B cell (primary cell): ENCODE data around the gene DHX35. TPM values are rescaled to one million over a fixed set of nuclear protein-coding genes. Genes with fewer than 3 reads are reported as not detected.

ENCODE experiments used
- ATAC-seq: fragments of 200-7000 bp; cut with Tn5 transposase; one replicate; pipeline ENCODE4 v1.10.0; 2021; ENCODE audit warnings: low read depth, mild to moderate bottlenecking, moderate number of reproducible peaks, moderate library complexity
- CTCF ChIA-PET: fragments of 350-600 bp; sonication (Branson Sonifier 250); formaldehyde crosslinking; loops from one replicate; lab custom pipeline; 2021; ENCODE audit warnings: antibody characterized with exemption, inconsistent platforms; lab: Charles Lee
- POLR2A ChIA-PET: fragments of 350-600 bp; sonication (Branson Sonifier 250); formaldehyde crosslinking; loops from one replicate; lab custom pipeline; 2021; ENCODE audit warnings: antibody characterized with exemption; lab: Charles Lee
- DNase-seq: peaks from one replicate; pipeline ENCODE4 v3.0.0; 2013
- H2AFZ ChIP-seq: 2 replicates; pipeline ENCODE4 v1.6.1; 2012; ENCODE audit warnings: mild to moderate bottlenecking, low read depth, low read length; ENCODE audit not compliant: insufficient read depth, poor library complexity, severe bottlenecking
- H3K27ac ChIP-seq, 2 donors: 1 replicate in 1 of 2; 2 replicates in 1 of 2; pipeline ENCODE4 v1.5.1; 2012 to 2013; ENCODE audit warnings: low read length in 2 of 2, mild to moderate bottlenecking in 2 of 2, moderate library complexity in 1 of 2
- H3K27me3 ChIP-seq, 4 experiments: fragments of 200-600 bp in 1 of 4; sonication (generic) in 1 of 4; replicated peaks in 1 of 4; 1 replicate in 2 of 4; 2 replicates in 2 of 4; pipeline versions ENCODE4 v1.6.1 to v1.7.0; 2013 to 2016; ENCODE audit warnings: low read length in 3 of 4, mild to moderate bottlenecking in 2 of 4, mixed read lengths in 1 of 4, moderate library complexity in 1 of 4; ENCODE audit not compliant: insufficient read depth in 4 of 4, control insufficient read depth in 3 of 4; ENCODE audit errors: control extremely low read depth in 1 of 4
- H3K36me3 ChIP-seq, 2 experiments: replicated peaks in 1 of 2; 1 replicate in 1 of 2; 2 replicates in 1 of 2; pipeline versions ENCODE4 v1.6.1 to v1.7.1; 2013; ENCODE audit warnings: low read length in 1 of 2; ENCODE audit not compliant: insufficient read depth in 2 of 2, control insufficient read depth in 1 of 2; ENCODE audit errors: control extremely low read depth in 1 of 2, extremely low read depth in 1 of 2
- H3K4me1 ChIP-seq, 2 donors: fragments of 200-600 bp in 1 of 2; sonication (generic) in 1 of 2; 1 replicate in 1 of 2; 2 replicates in 1 of 2; pipeline versions ENCODE4 v1.5.1 to v1.6.1; 2013 to 2017; ENCODE audit warnings: low read length in 2 of 2; ENCODE audit not compliant: control insufficient read depth in 2 of 2, insufficient read depth in 2 of 2
- H3K4me2 ChIP-seq: replicated peaks from 2 replicates; pipeline ENCODE3; 2012; ENCODE audit warnings: mild to moderate bottlenecking, low read depth, low read length; ENCODE audit not compliant: poor library complexity, severe bottlenecking
- H3K4me3 ChIP-seq, 5 experiments: fragments of 200-600 bp in 1 of 5; sonication (generic) in 1 of 5; 1 replicate in 3 of 5; 2 replicates in 2 of 5; pipeline versions ENCODE4 v1.5.1 to v1.7.0; 2011 to 2016; ENCODE audit warnings: low read length in 4 of 5, mild to moderate bottlenecking in 4 of 5, low read depth in 2 of 5, control low read depth in 1 of 5, moderate library complexity in 1 of 5; ENCODE audit not compliant: insufficient read depth in 1 of 5; ENCODE audit errors: control extremely low read depth in 1 of 5, extremely low read depth in 1 of 5
- H3K79me2 ChIP-seq: fragments of 200-600 bp; sonication (generic); one replicate; pipeline ENCODE4 v1.6.0; 2016; ENCODE audit warnings: low read length; ENCODE audit not compliant: control insufficient read depth, insufficient read depth
- H3K9ac ChIP-seq: fragments of 200-600 bp; sonication (generic); 2 replicates; pipeline ENCODE4 v1.6.1; 2017; ENCODE audit warnings: mild to moderate bottlenecking, low read length, moderate library complexity
- H3K9me3 ChIP-seq, 3 donors: one replicate each; pipeline versions ENCODE4 v1.6.1 to v1.7.1; 2013; ENCODE audit warnings: low read length in 2 of 3; ENCODE audit not compliant: control insufficient read depth in 2 of 3, insufficient read depth in 1 of 3; ENCODE audit errors: control extremely low read depth in 1 of 3
- H4K20me1 ChIP-seq: 2 replicates; pipeline ENCODE4 v1.6.0; 2012; ENCODE audit warnings: mild to moderate bottlenecking, low read length; ENCODE audit not compliant: insufficient read depth, control insufficient read depth, poor library complexity, severe bottlenecking
- H3K27ac Mint-ChIP-seq: one replicate; pipeline ENCODE4 v1.8.0; 2021; ENCODE audit warnings: mixed read lengths
- H3K27me3 Mint-ChIP-seq: one replicate; pipeline ENCODE4 v1.8.0; 2021; ENCODE audit warnings: mixed read lengths
- H3K4me1 Mint-ChIP-seq: one replicate; pipeline ENCODE4 v1.8.0; 2021; ENCODE audit warnings: mixed read lengths
- H3K4me3 Mint-ChIP-seq: one replicate; pipeline ENCODE4 v1.8.0; 2021; ENCODE audit warnings: mixed read lengths
- H3K9me3 Mint-ChIP-seq: one replicate; pipeline ENCODE4 v1.8.0; 2022; ENCODE audit warnings: mixed read lengths; ENCODE audit not compliant: insufficient read depth
- EZH2 ChIP-seq: IDR thresholded peaks from 2 replicates; pipeline ENCODE4 v1.6.1; 2012; ENCODE audit warnings: borderline replicate concordance, low read depth, mild to moderate bottlenecking, moderate library complexity, low read length; ENCODE audit not compliant: insufficient read depth, poor library complexity, severe bottlenecking
- WGBS: methylation state at CpG from one replicate; pipeline ENCODE4 v1.1.5; 2013; ENCODE audit warnings: missing lambda C conversion rate; ENCODE audit not compliant: insufficient coverage; 5-methylcytosine and 5-hydroxymethylcytosine counted together
- intact Hi-C: fragments of 100-400 bp; cut with micrococcal nuclease; formaldehyde crosslinking; loops from one replicate; pipeline ENCODE4 v1.10.0; 2022
- polyA plus RNA-seq: library from polyadenylated mRNA; depleted of rRNA; stranded (reverse); fragments of >200 nt; gene quantifications from 2 replicates; pipeline ENCODE4 v1.2.3, GENCODE V29; 2012
- total RNA-seq, 2 donors: library from RNA; stranded (reverse); fragments of 120-200 nt in 1 of 2; gene quantifications; 1 replicate in 1 of 2; 2 replicates in 1 of 2; pipeline versions ENCODE4 v1.2.3 to v1.2.4, GENCODE V29; 2013 to 2022
- TF ChIP-seq, protein P1 (sequence below): fragments of 200-600 bp; IDR thresholded peaks from one replicate; pipeline ENCODE4 v1.8.0; 2022; ENCODE audit warnings: antibody characterized with exemption, mild to moderate bottlenecking

The DHX35 gene
- total and polyA plus RNA-seq, 2 donors (not counting 1 experiment from before 2014, with no cell fraction given), result 7.5 to 12.4 TPM

DNA sequence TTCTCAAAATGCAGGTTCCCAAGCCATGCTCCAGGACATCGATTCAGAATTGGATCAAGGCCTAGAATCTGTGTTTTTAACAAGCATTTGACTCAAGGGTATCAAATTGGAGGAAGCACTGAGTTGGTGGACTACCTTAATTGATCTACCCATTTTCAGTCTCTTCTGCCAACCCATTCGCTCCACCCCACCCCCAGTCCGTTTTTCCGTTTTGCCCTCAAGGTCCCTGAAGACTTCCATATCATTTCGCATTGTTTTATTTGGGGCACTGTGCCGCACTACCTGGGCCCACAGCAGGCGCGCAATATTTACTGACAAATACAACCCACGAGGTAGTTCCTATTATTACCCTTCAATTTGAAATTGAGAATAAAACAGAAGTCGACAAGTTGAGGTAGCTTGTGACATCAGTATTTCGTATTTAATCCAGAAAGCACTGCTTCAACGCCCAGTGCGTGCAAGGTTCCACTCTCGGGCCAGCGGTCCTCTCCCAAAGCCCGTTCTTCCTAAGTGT is 557 bp upstream of the DHX35 start:
- Histone ChIP-seq H3K9me3 (no peaks in the 10 kb centered on the region), H3K4me1 (peaks cover 14% of the 10 kb centered on the region in 2 donors), H3K27me3 (no peaks in the 10 kb centered on the region), H4K20me1 (no peaks in the 10 kb centered on the region), H3K79me2 (peaks cover 29% of the 10 kb centered on the region), H3K36me3 (peaks cover 0 to 3% of the 10 kb centered on the region in 2 experiments), H3K4me2 (peak overlapping the region; percentile 77), H3K4me3 (peak overlapping the region; percentile 60 to 96 (median 94)), H3K27ac (peak overlapping the region; percentile 74 to 93), H3K9ac (peak overlapping the region; percentile 89), H2AFZ (peak overlapping the region; percentile 95)
- peak overlapping the region; percentile 98 for H3K4me3 Mint-ChIP-seq
- no peaks in the 10 kb centered on the region for H3K9me3 Mint-ChIP-seq
- peaks cover 20% of the 10 kb centered on the region for H3K4me1 Mint-ChIP-seq
- POLR2A ChIA-PET, result interaction anchor here (0.9 to 1.3 kb wide), 4 partner anchors 31 to 236 kb away, joined by 3 to 10 read pairs (median 4); partner anchors contain the start of gene PPP1R16B
- TF ChIP-seq, protein P1, sequence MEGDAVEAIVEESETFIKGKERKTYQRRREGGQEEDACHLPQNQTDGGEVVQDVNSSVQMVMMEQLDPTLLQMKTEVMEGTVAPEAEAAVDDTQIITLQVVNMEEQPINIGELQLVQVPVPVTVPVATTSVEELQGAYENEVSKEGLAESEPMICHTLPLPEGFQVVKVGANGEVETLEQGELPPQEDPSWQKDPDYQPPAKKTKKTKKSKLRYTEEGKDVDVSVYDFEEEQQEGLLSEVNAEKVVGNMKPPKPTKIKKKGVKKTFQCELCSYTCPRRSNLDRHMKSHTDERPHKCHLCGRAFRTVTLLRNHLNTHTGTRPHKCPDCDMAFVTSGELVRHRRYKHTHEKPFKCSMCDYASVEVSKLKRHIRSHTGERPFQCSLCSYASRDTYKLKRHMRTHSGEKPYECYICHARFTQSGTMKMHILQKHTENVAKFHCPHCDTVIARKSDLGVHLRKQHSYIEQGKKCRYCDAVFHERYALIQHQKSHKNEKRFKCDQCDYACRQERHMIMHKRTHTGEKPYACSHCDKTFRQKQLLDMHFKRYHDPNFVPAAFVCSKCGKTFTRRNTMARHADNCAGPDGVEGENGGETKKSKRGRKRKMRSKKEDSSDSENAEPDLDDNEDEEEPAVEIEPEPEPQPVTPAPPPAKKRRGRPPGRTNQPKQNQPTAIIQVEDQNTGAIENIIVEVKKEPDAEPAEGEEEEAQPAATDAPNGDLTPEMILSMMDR, result no peak
- TF ChIP-seq EZH2, result no peak
- no peaks in the 10 kb centered on the region for H3K27me3 Mint-ChIP-seq
- CTCF ChIA-PET, result interaction anchor here (0.7 to 4.0 kb wide), 19 partner anchors 27 to 318 kb away, joined by 3 to 20 read pairs (median 6); partner anchors contain the start of genes ACTR5 and FAM83D
- peak overlapping the region; percentile 99 for H3K27ac Mint-ChIP-seq
- ATAC-seq (no peak), DNase-seq (no peak)
- WGBS, result 14% methylated on average over 13 of the region's 16 CpGs
- intact Hi-C loops, result loop anchor here (1.0 to 10.0 kb wide), 7 partner anchors 35 to 1267 kb away; partner anchors contain the start of genes ACTR5, CTNNBL1, FAM83D and RALGAPB

DNA sequence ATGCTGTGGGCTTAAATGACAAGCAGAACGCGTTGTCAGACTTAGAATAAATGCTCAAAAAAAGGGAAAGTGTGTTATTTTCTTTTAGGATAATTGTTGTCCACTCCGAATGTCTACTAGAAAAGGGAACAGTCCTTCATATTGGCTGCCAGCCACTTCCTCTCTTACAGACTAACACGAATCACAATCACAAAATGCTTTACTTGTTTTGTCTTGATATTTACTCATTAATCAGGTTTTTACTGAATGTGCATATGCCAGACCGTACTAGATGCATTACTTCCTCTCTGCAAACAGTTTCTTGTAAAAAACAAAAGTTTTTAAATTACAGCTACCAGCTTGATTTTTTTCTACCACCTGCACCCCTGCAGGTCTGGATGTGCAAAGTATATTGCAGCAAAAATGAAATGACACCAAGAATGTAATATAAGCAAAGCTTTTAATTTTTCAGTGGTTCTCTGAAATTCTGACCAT is 821 bp downstream of the DHX35 start:
- Histone ChIP-seq H3K79me2 (peaks cover 30% of the 10 kb centered on the region), H3K36me3 (peaks cover 1 to 3% of the 10 kb centered on the region in 2 experiments)

More for the DNA sequence above, 821 bp downstream of the DHX35 start:
- peak overlapping the region; percentile 76 to 96 (median 94) for H3K4me3 ChIP-seq
- no peak for ATAC-seq
- DNase-seq, result no peak
- H3K27ac Mint-ChIP-seq, result peak overlapping the region; percentile 99
- H3K4me1 Mint-ChIP-seq, result peaks cover 20% of the 10 kb centered on the region
- no peaks in the 10 kb centered on the region for H3K27me3 ChIP-seq
- POLR2A ChIA-PET, result interaction anchor here (1.0 to 1.3 kb wide), 4 partner anchors 90 to 237 kb away, joined by 3 to 10 read pairs (median 4); partner anchors contain the start of gene PPP1R16B
- no peak for TF ChIP-seq EZH2
- TF ChIP-seq, protein P1, result no peak
- 0% methylated on average over 2 of the region's 5 CpGs for WGBS
- peak overlapping the region; percentile 77 for H3K4me2 ChIP-seq
- peak overlapping the region; percentile 95 for H2AFZ ChIP-seq
- peak overlapping the region; percentile 89 for H3K9ac ChIP-seq
- no peaks in the 10 kb centered on the region for H3K9me3 Mint-ChIP-seq
- H3K27ac ChIP-seq, result peak overlapping the region; percentile 71 to 93
- H4K20me1 ChIP-seq, result no peaks in the 10 kb centered on the region
- peaks cover 14% of the 10 kb centered on the region in 2 donors for H3K4me1 ChIP-seq
- CTCF ChIA-PET, result interaction anchor here (1.0 to 4.0 kb wide), 18 partner anchors 10 to 320 kb away, joined by 3 to 20 read pairs (median 6); partner anchors contain the start of gene FAM83D
- intact Hi-C loops, result loop anchor here (1.0 to 10.0 kb wide), 7 partner anchors 37 to 1268 kb away; partner anchors contain the start of genes ACTR5, CTNNBL1, FAM83D and RALGAPB
- no peaks in the 10 kb centered on the region for H3K27me3 Mint-ChIP-seq
- no peaks in the 10 kb centered on the region for H3K9me3 ChIP-seq
- H3K4me3 Mint-ChIP-seq, result peak overlapping the region; percentile 98
